HepG2 (cell line): ENCODE results near the gene FKBP8. TPM values are rescaled to one million over a fixed set of nuclear protein-coding genes. Genes with fewer than 3 reads are reported as not detected.
A peak's percentile ranks its signal among the peaks of the same experiment; 100 is the strongest.

Source experiments
- HMGXB4 ChIP-seq, 2 experiments: sonication (generic) in 1 of 2; formaldehyde crosslinking in 1 of 2; IDR thresholded peaks; 2 replicates each; pipeline versions ENCODE4 v1.4.0 to v1.6.1; 2018 to 2020; ENCODE audit warnings: missing genetic modification reagents in 2 of 2, borderline replicate concordance in 1 of 2, low read depth in 1 of 2, mild to moderate bottlenecking in 1 of 2, missing biosample characterization in 1 of 2
- JARID2 ChIP-seq: sonication (generic); formaldehyde crosslinking; IDR thresholded peaks from 2 replicates; pipeline ENCODE4 v1.8.1; 2023; ENCODE audit warnings: missing genetic modification reagents, inconsistent platforms; ENCODE audit not compliant: insufficient replicate concordance
- KLF9 ChIP-seq: IDR thresholded peaks from 2 replicates; pipeline ENCODE4 v1.6.1; 2016; ENCODE audit warnings: low read depth
- RAD21 ChIP-seq: fragments of 450-650 bp; formaldehyde crosslinking; IDR thresholded peaks from 2 replicates; pipeline ENCODE4 v1.5.0; 2020; ENCODE audit warnings: mild to moderate bottlenecking
- ZBTB20 ChIP-seq: sonication (generic); formaldehyde crosslinking; IDR thresholded peaks from 2 replicates; pipeline ENCODE4 v1.8.1; 2023; ENCODE audit warnings: missing genetic modification reagents, low read depth, mild to moderate bottlenecking, borderline replicate concordance
- ZNF142 ChIP-seq: sonication (generic); formaldehyde crosslinking; IDR thresholded peaks from 2 replicates; pipeline ENCODE4 v1.4.0; 2020; ENCODE audit warnings: missing genetic modification reagents
- ZNF800 ChIP-seq: sonication (generic); formaldehyde crosslinking; IDR thresholded peaks from 2 replicates; pipeline ENCODE4 v1.4.0; 2020; ENCODE audit warnings: missing genetic modification reagents
- polyA plus RNA-seq, 8 experiments: library from polyadenylated mRNA; depleted of rRNA in 3 of 8; stranded (reverse) in 7 of 8; unstranded in 1 of 8; fragments of >200 nt; fragmentation: Illumina TruSeq in 4 of 8; extraction: Trizol in 4 of 8; gene quantifications; 2 replicates each; pipeline versions ENCODE4 v1.2.1 to v1.2.3, GENCODE V29; 2011 to 2016; ENCODE audit warnings: low read depth in 4 of 8, missing spikeins in 1 of 8, mixed read lengths in 1 of 8; ENCODE audit not compliant: insufficient read depth in 1 of 8
- total RNA-seq, 5 experiments: library from RNA; depleted of rRNA; stranded (reverse); fragments of >200 nt; fragmentation: Illumina TruSeq; extraction: Trizol; gene quantifications; 2 replicates each; pipeline ENCODE4 v1.2.3, GENCODE V29; 2016; ENCODE audit warnings: low read depth in 1 of 5
- TF ChIP-seq, protein P1 (sequence below): sonication (generic); formaldehyde crosslinking; IDR thresholded peaks from 2 replicates; pipeline ENCODE4 v1.4.0; 2020; ENCODE audit warnings: missing genetic modification reagents, borderline replicate concordance

Gene FKBP8
- total and polyA plus RNA-seq, 2 of the 13 experiments (the other 11 are each of a cell fraction or from before 2014, with no cell fraction given), result 81.7 to 93.9 TPM

- TF ChIP-seq HMGXB4 (CRISPR knock-in tag; IDR thresholded peaks at IDR 0.05; ENCODE audit: borderline replicate concordance in 1 of 2, low read depth in 1 of 2), result peak; percentile 76 to 89; a peak in 3 of 4 replicates
- TF ChIP-seq, protein P1, sequence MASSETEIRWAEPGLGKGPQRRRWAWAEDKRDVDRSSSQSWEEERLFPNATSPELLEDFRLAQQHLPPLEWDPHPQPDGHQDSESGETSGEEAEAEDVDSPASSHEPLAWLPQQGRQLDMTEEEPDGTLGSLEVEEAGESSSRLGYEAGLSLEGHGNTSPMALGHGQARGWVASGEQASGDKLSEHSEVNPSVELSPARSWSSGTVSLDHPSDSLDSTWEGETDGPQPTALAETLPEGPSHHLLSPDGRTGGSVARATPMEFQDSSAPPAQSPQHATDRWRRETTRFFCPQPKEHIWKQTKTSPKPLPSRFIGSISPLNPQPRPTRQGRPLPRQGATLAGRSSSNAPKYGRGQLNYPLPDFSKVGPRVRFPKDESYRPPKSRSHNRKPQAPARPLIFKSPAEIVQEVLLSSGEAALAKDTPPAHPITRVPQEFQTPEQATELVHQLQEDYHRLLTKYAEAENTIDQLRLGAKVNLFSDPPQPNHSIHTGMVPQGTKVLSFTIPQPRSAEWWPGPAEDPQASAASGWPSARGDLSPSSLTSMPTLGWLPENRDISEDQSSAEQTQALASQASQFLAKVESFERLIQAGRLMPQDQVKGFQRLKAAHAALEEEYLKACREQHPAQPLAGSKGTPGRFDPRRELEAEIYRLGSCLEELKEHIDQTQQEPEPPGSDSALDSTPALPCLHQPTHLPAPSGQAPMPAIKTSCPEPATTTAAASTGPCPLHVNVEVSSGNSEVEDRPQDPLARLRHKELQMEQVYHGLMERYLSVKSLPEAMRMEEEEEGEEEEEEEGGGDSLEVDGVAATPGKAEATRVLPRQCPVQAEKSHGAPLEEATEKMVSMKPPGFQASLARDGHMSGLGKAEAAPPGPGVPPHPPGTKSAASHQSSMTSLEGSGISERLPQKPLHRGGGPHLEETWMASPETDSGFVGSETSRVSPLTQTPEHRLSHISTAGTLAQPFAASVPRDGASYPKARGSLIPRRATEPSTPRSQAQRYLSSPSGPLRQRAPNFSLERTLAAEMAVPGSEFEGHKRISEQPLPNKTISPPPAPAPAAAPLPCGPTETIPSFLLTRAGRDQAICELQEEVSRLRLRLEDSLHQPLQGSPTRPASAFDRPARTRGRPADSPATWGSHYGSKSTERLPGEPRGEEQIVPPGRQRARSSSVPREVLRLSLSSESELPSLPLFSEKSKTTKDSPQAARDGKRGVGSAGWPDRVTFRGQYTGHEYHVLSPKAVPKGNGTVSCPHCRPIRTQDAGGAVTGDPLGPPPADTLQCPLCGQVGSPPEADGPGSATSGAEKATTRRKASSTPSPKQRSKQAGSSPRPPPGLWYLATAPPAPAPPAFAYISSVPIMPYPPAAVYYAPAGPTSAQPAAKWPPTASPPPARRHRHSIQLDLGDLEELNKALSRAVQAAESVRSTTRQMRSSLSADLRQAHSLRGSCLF (CRISPR knock-in tag), result no peak
- peak; percentile 76 for TF ChIP-seq JARID2 (CRISPR knock-in tag)
- TF ChIP-seq ZBTB20 (CRISPR knock-in tag), result 0 out of 2 replicates have a peak, but pooled peaks have one; percentile 28
- 0 out of 2 replicates have a peak, but pooled peaks have one; percentile 45 for TF ChIP-seq ZNF800 (CRISPR knock-in tag)
- TF ChIP-seq KLF9 (CRISPR knock-in tag), result 0 out of 2 replicates have a peak, but pooled peaks have one; percentile 59
- peak; percentile 47 for TF ChIP-seq RAD21 (CRISPR knock-in tag)
- peak; percentile 44; the same call in 1 of the 2 replicates for TF ChIP-seq ZNF142 (CRISPR knock-in tag)
Measured at GRCh38 chr19:18571564-18572344, 28.4 kb upstream of the FKBP8 start, which contains the start of gene UBA52 (continued).
